ENCODE results near the gene MRPL38. TPM values are rescaled to one million over a fixed set of nuclear protein-coding genes. Genes with fewer than 3 reads are reported as not detected.
A peak's percentile ranks its signal among the peaks of the same experiment; 100 is the strongest.

Gene MRPL38
- total RNA-seq, 1 donor from 2014 or later: 133 TPM

DNA sequence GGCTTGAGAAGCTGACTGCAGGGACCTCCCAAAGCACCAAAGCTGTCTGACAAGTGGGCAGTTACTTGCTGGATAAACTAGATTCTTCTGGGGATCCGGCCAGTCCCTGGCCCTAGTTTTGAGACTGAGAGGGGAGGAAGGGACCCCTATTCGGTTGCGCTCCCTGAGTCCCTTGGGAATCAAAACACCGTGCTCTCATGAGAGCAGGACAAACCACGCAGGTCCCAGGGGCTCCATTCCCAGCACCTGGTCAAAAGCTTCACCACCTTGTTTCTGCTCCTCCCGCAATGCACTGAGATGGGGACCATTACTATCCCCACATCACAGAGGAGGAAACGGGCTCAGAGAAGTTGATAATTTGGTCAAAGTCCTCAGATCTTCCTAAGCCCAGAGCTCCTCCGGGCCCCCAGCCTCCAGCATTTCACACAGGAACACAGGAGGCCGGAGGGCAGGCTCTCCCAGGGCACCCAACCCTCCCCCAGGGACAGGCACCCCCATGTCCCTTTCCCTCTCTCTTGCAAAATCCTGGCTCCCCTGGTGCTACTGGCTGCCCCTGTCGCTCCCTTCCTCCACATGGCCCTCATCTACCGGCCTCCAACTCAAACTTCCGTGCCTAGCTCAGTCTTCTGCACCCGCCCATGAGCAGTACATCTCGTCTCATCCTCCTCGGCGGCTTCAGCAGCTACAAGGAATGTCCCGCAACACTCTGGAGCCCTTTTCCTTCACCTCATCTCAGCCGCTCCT is 11.2 kb downstream of the MRPL38 start:
- TF ChIP-seq, protein P1, sequence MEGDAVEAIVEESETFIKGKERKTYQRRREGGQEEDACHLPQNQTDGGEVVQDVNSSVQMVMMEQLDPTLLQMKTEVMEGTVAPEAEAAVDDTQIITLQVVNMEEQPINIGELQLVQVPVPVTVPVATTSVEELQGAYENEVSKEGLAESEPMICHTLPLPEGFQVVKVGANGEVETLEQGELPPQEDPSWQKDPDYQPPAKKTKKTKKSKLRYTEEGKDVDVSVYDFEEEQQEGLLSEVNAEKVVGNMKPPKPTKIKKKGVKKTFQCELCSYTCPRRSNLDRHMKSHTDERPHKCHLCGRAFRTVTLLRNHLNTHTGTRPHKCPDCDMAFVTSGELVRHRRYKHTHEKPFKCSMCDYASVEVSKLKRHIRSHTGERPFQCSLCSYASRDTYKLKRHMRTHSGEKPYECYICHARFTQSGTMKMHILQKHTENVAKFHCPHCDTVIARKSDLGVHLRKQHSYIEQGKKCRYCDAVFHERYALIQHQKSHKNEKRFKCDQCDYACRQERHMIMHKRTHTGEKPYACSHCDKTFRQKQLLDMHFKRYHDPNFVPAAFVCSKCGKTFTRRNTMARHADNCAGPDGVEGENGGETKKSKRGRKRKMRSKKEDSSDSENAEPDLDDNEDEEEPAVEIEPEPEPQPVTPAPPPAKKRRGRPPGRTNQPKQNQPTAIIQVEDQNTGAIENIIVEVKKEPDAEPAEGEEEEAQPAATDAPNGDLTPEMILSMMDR (IDR thresholded peaks at IDR 0.05; ENCODE audit: partially characterized antibody, unreplicated experiment): no peak
- Mint-ChIP-seq H3K4me3 (ENCODE audit: unreplicated experiment) (peak overlapping the region; percentile 13), H3K27me3 (ENCODE audit: unreplicated experiment) (peaks cover 19% of the 10 kb centered on the region), H3K9me3 (ENCODE audit: unreplicated experiment) (peaks cover 17% of the 10 kb centered on the region), H3K4me1 (ENCODE audit: low read depth, unreplicated experiment) (peaks cover 27% of the 10 kb centered on the region), H3K27ac (ENCODE audit: unreplicated experiment) (peak overlapping the region; percentile 80), H3K36me3 (ENCODE audit: unreplicated experiment) (peaks cover 4% of the 10 kb centered on the region)
- DNase-seq: no peak

DNA sequence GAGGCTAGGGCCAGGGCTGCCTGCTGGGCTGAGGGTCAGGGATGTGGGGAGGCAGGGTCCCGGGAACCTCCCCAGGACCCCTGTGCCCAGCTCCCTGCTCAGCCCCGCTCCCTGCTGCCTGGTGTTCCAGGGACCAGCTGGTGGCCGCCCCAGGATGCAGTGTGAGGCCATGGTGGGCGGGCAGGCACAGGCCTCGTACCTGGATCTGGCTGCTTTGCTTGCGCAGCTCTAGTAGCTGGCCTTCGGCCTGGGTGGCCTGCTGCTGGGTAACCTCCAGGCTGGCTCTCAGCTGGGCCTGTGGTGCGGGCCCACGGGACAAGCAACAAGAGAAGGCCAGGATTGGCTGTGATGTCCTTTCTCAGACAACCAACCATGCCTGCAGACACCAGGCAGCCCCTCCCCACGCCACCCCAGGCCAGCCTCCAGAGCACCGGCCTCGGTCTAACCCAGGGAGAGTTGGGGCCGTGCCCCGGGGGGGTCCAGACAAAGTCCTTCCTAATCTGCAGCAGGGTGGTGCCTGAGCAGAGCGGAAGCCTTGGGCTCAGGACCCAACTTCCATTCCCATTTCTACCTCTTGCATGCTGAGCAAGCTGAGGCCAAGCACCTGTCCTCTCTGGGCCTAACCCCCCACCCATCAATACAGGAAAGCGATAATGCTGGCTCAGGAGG is 12.0 kb downstream of the MRPL38 start:
- peaks cover 25% of the 10 kb centered on the region for H3K4me1 Mint-ChIP-seq (ENCODE audit: low read depth, unreplicated experiment)
- peaks cover 15% of the 10 kb centered on the region for H3K9me3 Mint-ChIP-seq (ENCODE audit: unreplicated experiment)
- peaks cover 4% of the 10 kb centered on the region for H3K36me3 Mint-ChIP-seq (ENCODE audit: unreplicated experiment)
- no peak overlapping the region for H3K4me3 Mint-ChIP-seq (ENCODE audit: unreplicated experiment)
- TF ChIP-seq, protein P1 (IDR thresholded peaks at IDR 0.05; ENCODE audit: partially characterized antibody, unreplicated experiment): no peak
- H3K27ac Mint-ChIP-seq (ENCODE audit: unreplicated experiment): no peak overlapping the region
- DNase-seq: no peak
- peaks cover 19% of the 10 kb centered on the region for H3K27me3 Mint-ChIP-seq (ENCODE audit: unreplicated experiment)

DNA sequence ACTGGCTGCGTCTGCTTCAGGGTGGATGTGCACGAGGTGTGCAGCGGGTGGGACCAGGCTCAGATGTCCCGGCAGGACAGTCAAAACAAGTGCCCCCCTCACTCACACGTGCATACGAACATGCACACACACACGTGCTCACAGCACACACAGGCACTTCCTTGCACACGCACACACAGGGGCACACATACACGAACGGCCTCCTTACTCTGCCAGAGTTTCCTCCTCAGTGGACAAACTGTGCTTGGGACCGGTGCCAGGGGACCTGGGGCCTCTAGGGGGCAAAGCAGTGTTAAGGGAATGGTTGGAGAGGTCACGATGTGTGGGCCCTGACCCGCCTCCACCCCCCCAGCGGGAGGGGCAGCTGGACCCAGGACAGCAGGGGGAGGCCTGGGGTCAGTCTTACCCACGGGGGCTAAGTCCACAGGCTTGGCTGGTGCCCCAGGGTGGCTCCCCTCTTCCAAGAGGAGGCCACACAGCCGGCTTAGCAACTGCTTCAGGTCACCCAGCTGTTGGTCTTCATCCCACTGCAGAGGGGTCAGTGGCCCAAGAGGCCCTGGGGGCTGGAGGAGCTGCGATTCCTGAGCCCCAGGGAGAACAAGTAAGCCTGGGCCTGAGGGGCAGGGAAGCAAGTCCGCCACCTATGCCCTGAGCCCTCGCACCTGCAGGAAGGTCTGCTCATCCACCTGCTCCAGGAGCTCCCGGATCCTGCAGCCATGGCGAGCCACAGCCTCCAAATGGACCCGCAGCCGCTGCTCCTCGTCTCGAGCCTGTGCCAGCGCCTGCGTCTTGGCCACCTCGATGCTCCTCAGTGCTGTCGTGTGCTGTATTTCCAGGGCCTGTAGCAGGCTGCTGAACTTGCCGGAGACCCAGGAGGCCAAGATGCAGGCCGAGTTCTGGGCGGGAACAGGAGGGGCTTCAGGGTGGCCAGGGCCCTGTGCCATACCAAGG is 12.8 kb downstream of the MRPL38 start:
- no peak overlapping the region for H3K27ac Mint-ChIP-seq (ENCODE audit: unreplicated experiment)
- peaks cover 17% of the 10 kb centered on the region for H3K27me3 Mint-ChIP-seq (ENCODE audit: unreplicated experiment)
- H3K9me3 Mint-ChIP-seq (ENCODE audit: unreplicated experiment): peaks cover 15% of the 10 kb centered on the region
- TF ChIP-seq, protein P1 (IDR thresholded peaks at IDR 0.05; ENCODE audit: partially characterized antibody, unreplicated experiment): no peak
- H3K36me3 Mint-ChIP-seq (ENCODE audit: unreplicated experiment): peaks cover 4% of the 10 kb centered on the region
- H3K4me1 Mint-ChIP-seq (ENCODE audit: low read depth, unreplicated experiment): peaks cover 19% of the 10 kb centered on the region
- no peak for DNase-seq
- H3K4me3 Mint-ChIP-seq (ENCODE audit: unreplicated experiment): no peak overlapping the region

DNA sequence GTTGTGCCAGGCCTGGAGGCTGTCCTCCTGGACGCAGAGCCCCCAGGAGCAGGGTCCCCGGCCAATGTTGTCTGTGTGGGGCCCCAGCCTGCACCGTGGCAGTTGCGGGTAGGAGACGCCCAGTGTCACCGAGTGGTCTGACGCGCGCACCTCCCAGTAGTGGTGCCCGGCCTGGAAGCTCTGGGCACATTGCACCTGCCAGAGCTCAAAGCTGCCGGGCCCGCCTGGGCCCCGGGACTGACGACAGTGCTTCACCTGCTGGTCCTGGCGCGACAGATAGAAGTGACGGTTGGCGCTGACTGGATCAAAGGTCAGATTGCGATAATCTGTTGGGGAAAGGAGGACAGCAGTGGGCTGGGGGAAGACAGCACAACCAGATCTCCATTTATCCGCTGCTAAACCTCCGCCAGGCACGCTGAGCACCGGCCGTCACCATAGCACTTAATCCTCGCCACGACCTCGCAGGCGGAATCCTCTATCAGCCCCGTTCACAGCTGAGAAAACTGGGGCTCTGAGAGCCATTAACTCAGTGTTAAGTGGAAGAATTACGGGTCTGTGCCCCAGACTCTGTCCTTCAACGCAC is 13.6 kb downstream of the MRPL38 start:
- H3K4me3 Mint-ChIP-seq (ENCODE audit: unreplicated experiment): no peak overlapping the region
- peaks cover 15% of the 10 kb centered on the region for H3K9me3 Mint-ChIP-seq (ENCODE audit: unreplicated experiment)

More for the DNA sequence above, 13.6 kb downstream of the MRPL38 start:
- Mint-ChIP-seq H3K27ac (ENCODE audit: unreplicated experiment) (no peak overlapping the region), H3K4me1 (ENCODE audit: low read depth, unreplicated experiment) (peaks cover 19% of the 10 kb centered on the region), H3K36me3 (ENCODE audit: unreplicated experiment) (peaks cover 8% of the 10 kb centered on the region), H3K27me3 (ENCODE audit: unreplicated experiment) (peaks cover 20% of the 10 kb centered on the region)
- DNase-seq: no peak
- TF ChIP-seq, protein P1 (IDR thresholded peaks at IDR 0.05; ENCODE audit: partially characterized antibody, unreplicated experiment): no peak
